Ishikawa (cell line): ENCODE measurements around the gene UNC119.

ENCODE experiments used
- CEBPB ChIP-seq: IDR thresholded peaks from 2 replicates; pipeline ENCODE4 v1.6.1; 2012
- TF ChIP-seq, protein P1 (sequence below): IDR thresholded peaks from 2 replicates; pipeline ENCODE4 v1.6.1; 2012

- TF ChIP-seq, protein P1, sequence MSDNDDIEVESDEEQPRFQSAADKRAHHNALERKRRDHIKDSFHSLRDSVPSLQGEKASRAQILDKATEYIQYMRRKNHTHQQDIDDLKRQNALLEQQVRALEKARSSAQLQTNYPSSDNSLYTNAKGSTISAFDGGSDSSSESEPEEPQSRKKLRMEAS, result no peak
- TF ChIP-seq CEBPB, result no peak
Measured at GRCh38 chr17:28599311-28600184, 47.1 kb upstream of the UNC119 start.
